Measurements from ENCODE around the gene TSPAN18. TPM values are rescaled to one million over a fixed set of nuclear protein-coding genes. Genes with fewer than 3 reads are reported as not detected.

TSPAN18 gene
- total and polyA plus RNA-seq, 10 of the 15 experiments (the other 5 are each of a cell fraction or from before 2014, with no cell fraction given) = 0.02 to 0.77 (median 0.13) TPM; not detected in 1

DNA sequence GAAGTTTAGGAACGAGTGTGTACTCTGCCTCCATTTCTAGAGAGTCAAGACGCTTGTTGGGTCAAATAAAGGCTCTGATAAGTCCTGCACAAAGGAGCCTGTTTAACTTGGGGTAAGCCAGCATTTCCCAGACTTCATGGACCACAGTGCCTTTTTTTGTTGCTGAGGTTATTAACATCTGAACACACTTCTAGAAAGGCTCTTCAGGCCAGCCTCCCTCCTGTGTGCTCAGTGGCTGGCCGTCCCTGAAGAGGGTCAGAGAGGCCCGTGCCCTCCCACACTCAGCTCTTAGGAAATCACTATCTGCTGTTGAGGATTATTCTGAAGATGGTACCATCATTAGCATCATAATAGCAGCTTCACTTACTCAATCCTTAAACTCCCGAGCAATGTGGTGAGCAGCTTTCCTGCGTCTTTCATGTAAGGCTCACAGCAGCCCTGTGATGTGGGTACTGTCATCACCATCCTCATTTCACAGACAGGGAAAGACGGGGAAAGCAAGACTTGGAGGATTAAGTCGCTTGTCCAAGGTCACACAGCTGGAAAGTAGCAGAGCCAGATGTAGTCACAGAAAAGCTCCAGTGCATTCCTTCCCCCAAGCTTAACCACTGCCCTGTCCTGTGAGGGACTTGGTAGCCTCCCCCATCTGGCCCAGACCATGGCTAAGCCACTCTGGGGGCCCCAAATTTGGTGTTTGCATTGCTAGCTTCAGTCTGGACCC, 71.3 kb downstream of the TSPAN18 start:
- Histone ChIP-seq H3K4me1 (ENCODE audit: control insufficient read depth, insufficient read depth, low read length) (no peaks in the 10 kb centered on the region), H3K9me3 (replicated peaks; ENCODE audit: control insufficient read depth, insufficient read depth, low read length) (no peaks in the 10 kb centered on the region), H3K4me2 (ENCODE audit: control insufficient read depth, insufficient read depth) (no peak overlapping the region), H3K4me3 (no peak overlapping the region), H3K27me3 (replicated peaks in 1 of 2; ENCODE audit: control insufficient read depth in 2 of 2, insufficient read depth in 2 of 2, low read length in 1 of 2) (no peaks in the 10 kb centered on the region; a peak in 1 of 4 replicates), H3K27ac (ENCODE audit: control insufficient read depth, insufficient read depth) (no peak overlapping the region), H4K20me1 (ENCODE audit: control insufficient read depth, insufficient read depth) (no peaks in the 10 kb centered on the region), H3K9ac (ENCODE audit: control insufficient read depth, insufficient read depth, low read length) (no peak overlapping the region), H2AFZ (ENCODE audit: control insufficient read depth, low read depth, low read length) (no peak overlapping the region), H3K79me2 (ENCODE audit: control insufficient read depth, insufficient read depth, low read length) (no peaks in the 10 kb centered on the region), H3K36me3 (ENCODE audit: control insufficient read depth in 2 of 2, insufficient read depth in 2 of 2, low read length in 1 of 2) (no peaks in the 10 kb centered on the region)
- ChIA-PET POLR2A (interaction anchor here (0.7 kb wide), 1 partner anchor 77 kb away, joined by 3 read pairs; no protein-coding TSS in a partner anchor), CTCF (no interaction called here), RAD21 (ENCODE audit: unreplicated experiment) (no interaction called here), SMC1A (ENCODE audit: uncharacterized antibody, unreplicated experiment) (interaction anchor here (0.9 kb wide), 1 partner anchor 18 kb away, joined by 3 read pairs; no protein-coding TSS in a partner anchor)
- FAIRE-seq (no peak), DNase-seq (ENCODE audit: low read depth, low spot score) (no peak), ATAC-seq (no peak)
- in situ Hi-C loops (cut with MboI) (no loop called here), intact Hi-C loops (cut with micrococcal nuclease; ENCODE audit: unreplicated experiment) (no loop called here)
- TF ChIP-seq ATF7 (IDR thresholded peaks at IDR 0.05; ENCODE audit: low read depth) (no peak), TCF7 (IDR thresholded peaks at IDR 0.05; ENCODE audit: borderline replicate concordance) (no peak), SMAD5 (IDR thresholded peaks at IDR 0.05; ENCODE audit: low read depth) (no peak), ZNF274 (IDR thresholded peaks at IDR 0.05; ENCODE audit: insufficient read depth, insufficient read length) (no peak), NRF1 (conservative IDR thresholded peaks at IDR 0.05; ENCODE audit: low read depth, low read length) (no peak)
- TF ChIP-seq, protein P1, sequence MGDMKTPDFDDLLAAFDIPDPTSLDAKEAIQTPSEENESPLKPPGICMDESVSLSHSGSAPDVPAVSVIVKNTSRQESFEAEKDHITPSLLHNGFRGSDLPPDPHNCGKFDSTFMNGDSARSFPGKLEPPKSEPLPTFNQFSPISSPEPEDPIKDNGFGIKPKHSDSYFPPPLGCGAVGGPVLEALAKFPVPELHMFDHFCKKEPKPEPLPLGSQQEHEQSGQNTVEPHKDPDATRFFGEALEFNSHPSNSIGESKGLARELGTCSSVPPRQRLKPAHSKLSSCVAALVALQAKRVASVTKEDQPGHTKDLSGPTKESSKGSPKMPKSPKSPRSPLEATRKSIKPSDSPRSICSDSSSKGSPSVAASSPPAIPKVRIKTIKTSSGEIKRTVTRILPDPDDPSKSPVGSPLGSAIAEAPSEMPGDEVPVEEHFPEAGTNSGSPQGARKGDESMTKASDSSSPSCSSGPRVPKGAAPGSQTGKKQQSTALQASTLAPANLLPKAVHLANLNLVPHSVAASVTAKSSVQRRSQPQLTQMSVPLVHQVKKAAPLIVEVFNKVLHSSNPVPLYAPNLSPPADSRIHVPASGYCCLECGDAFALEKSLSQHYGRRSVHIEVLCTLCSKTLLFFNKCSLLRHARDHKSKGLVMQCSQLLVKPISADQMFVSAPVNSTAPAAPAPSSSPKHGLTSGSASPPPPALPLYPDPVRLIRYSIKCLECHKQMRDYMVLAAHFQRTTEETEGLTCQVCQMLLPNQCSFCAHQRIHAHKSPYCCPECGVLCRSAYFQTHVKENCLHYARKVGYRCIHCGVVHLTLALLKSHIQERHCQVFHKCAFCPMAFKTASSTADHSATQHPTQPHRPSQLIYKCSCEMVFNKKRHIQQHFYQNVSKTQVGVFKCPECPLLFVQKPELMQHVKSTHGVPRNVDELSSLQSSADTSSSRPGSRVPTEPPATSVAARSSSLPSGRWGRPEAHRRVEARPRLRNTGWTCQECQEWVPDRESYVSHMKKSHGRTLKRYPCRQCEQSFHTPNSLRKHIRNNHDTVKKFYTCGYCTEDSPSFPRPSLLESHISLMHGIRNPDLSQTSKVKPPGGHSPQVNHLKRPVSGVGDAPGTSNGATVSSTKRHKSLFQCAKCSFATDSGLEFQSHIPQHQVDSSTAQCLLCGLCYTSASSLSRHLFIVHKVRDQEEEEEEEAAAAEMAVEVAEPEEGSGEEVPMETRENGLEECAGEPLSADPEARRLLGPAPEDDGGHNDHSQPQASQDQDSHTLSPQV (IDR thresholded peaks at IDR 0.05) = no peak
- BruUV-seq (replicated peaks) = no TSS peak
- 18% methylated on average over 8 of the region's 8 CpGs for WGBS (ENCODE audit: insufficient coverage, insufficient replicate concordance, low lambda C conversion rate, missing lambda C conversion rate)
